AG04450 (cell line): ENCODE results near the gene KCNS3. TPM values are rescaled to one million over a fixed set of nuclear protein-coding genes. Genes with fewer than 3 reads are reported as not detected.
A peak's percentile ranks its signal among the peaks of the same experiment; 100 is the strongest.

Experiments used
- CTCF ChIA-PET: fragments of 300-600, 350-600 bp; formaldehyde crosslinking; extraction: SDS; loops from one replicate; lab custom pipeline; 2022; ENCODE audit warnings: antibody characterized with exemption, inconsistent platforms; lab: Charles Lee
- POLR2A ChIA-PET: fragments of 350-600 bp; formaldehyde crosslinking; extraction: SDS; loops from one replicate; lab custom pipeline; 2021; ENCODE audit warnings: antibody characterized with exemption, inconsistent platforms; lab: Yijun Ruan, JAX
- DNase-seq: peaks from one replicate; pipeline ENCODE4 v3.0.0-alpha.2; 2011; ENCODE audit warnings: low read depth, low spot score
- H3K27ac ChIP-seq: one replicate; pipeline ENCODE4 v1.5.1; 2012; ENCODE audit warnings: low read depth, low read length, control low read depth
- H3K27me3 ChIP-seq: one replicate; pipeline ENCODE4 v1.6.0; 2012; ENCODE audit warnings: low read length; ENCODE audit not compliant: control insufficient read depth, insufficient read depth
- H3K4me3 ChIP-seq: 2 replicates; pipeline ENCODE4 v1.5.1; 2011; ENCODE audit warnings: mild to moderate bottlenecking, low read depth, low read length, control low read depth
- H3K9me3 ChIP-seq: 2 replicates; pipeline ENCODE4 v1.5.1; 2012; ENCODE audit warnings: low read length; ENCODE audit not compliant: control insufficient read depth, insufficient read depth
- CTCF ChIP-seq: IDR thresholded peaks from 2 replicates; pipeline ENCODE4 v1.5.1; 2011; ENCODE audit warnings: low read depth, low read length, control low read depth, inconsistent platforms
- polyA minus RNA-seq: library from RNA; depleted of rRNA, polyadenylated mRNA; stranded (reverse); fragments of >200 nt; gene quantifications from 2 replicates; pipeline ENCODE4 v1.2.3, GENCODE V29; 2011; rRNA and poly(A)+ RNA removed
- polyA plus RNA-seq: library from polyadenylated mRNA; depleted of rRNA; stranded (reverse); fragments of >200 nt; gene quantifications from 2 replicates; pipeline ENCODE4 v1.2.3, GENCODE V29; 2011; rRNA removed

Gene KCNS3
- polyA plus RNA-seq (0.32 and 0.46 TPM in 2 replicates), polyA minus RNA-seq (0.41 and 0.83 TPM in 2 replicates)

GRCh38 chr2:17878281-17879136 is at the start of gene KCNS3:
Gene KCNS3, plus strand, starts transcription at chr2:17878667. Its CDS starts 52,342 bp downstream, at chr2:17931009.
- Histone ChIP-seq H3K4me3 (peak within 1 kb of the TSS; percentile 60), H3K27me3 (peaks cover 52% of the 10 kb centered on the region), H3K9me3 (no peaks in the 10 kb centered on the region; the same call in 1 of the 2 replicates), H3K27ac (no peak within 1 kb of the TSS)
- TF ChIP-seq CTCF: no peak
- CTCF ChIA-PET: interaction anchor here (2.4 kb wide), 1 partner anchor 271 kb away, joined by 10 read pairs; no protein-coding TSS in a partner anchor
- POLR2A ChIA-PET: no interaction called here
- no peak for DNase-seq

- H3K27me3 ChIP-seq: peaks cover 18% of the 10 kb centered on the region
- H3K27ac ChIP-seq: no peak overlapping the region
- ChIA-PET CTCF (interaction anchor here (0.6 to 3.0 kb wide), 14 partner anchors 9 to 350 kb away, joined by 3 to 21 read pairs (median 3); no protein-coding TSS in a partner anchor), POLR2A (no interaction called here)
- peak; percentile 20 for DNase-seq
- peak overlapping the region; percentile 27; the same call in 1 of the 2 replicates for H3K4me3 ChIP-seq
- H3K9me3 ChIP-seq: no peaks in the 10 kb centered on the region; the same call in 1 of the 2 replicates
- peak; percentile 83 for TF ChIP-seq CTCF
Measured at GRCh38 chr2:17830053-17831034, 48.1 kb upstream of the KCNS3 start.

- Histone ChIP-seq H3K4me3 (no peak overlapping the region), H3K9me3 (no peaks in the 10 kb centered on the region; the same call in 1 of the 2 replicates), H3K27me3 (peaks cover 16% of the 10 kb centered on the region), H3K27ac (no peak overlapping the region)
- CTCF ChIA-PET: interaction anchor here (1.0 kb wide), 1 partner anchor 315 kb away, joined by 6 read pairs; no protein-coding TSS in a partner anchor
- TF ChIP-seq CTCF: no peak
- POLR2A ChIA-PET: no interaction called here
- no peak for DNase-seq
Measured at GRCh38 chr2:17835516-17835915, 43.0 kb upstream of the KCNS3 start.

- no peak for DNase-seq
- peaks cover 12% of the 10 kb centered on the region for H3K27me3 ChIP-seq
- no peak overlapping the region for H3K27ac ChIP-seq
- TF ChIP-seq CTCF: no peak
- POLR2A ChIA-PET: no interaction called here
- CTCF ChIA-PET: interaction anchor here (2.4 to 2.6 kb wide), 2 partner anchors 9 to 310 kb away, joined by 7 to 13 read pairs; no protein-coding TSS in a partner anchor
- no peak overlapping the region for H3K4me3 ChIP-seq
- H3K9me3 ChIP-seq: no peaks in the 10 kb centered on the region
Measured at GRCh38 chr2:17839959-17840358, 38.5 kb upstream of the KCNS3 start.
